Smooth muscle cell (in vitro differentiated cells): ENCODE measurements around the gene NOTCH1. TPM values are rescaled to one million over a fixed set of nuclear protein-coding genes. Genes with fewer than 3 reads are reported as not detected.

Experiments
- DNase-seq: peaks from one replicate; lab custom pipeline; 2025; ENCODE audit not compliant: unreplicated experiment; lab: John Stamatoyannopoulos, UW
- H2AFZ ChIP-seq: fragments of 200-600 bp; sonication (generic); 2 replicates; pipeline ENCODE4 v1.6.0; 2016; ENCODE audit warnings: antibody characterized with exemption, low read depth, mild to moderate bottlenecking
- H3F3A ChIP-seq: fragments of 200-600 bp; sonication (generic); 2 replicates; pipeline ENCODE4 v1.6.0; 2017; ENCODE audit warnings: antibody characterized with exemption, low read depth
- H3K27ac ChIP-seq: fragments of 200-600 bp; sonication (generic); 2 replicates; pipeline ENCODE4 v1.5.1; 2016; ENCODE audit warnings: low read depth, mild to moderate bottlenecking
- H3K27me3 ChIP-seq: fragments of 200-600 bp; sonication (generic); 2 replicates; pipeline ENCODE4 v1.6.1; 2016; ENCODE audit warnings: low read depth, mild to moderate bottlenecking
- H3K36me3 ChIP-seq: fragments of 200-600 bp; sonication (generic); 2 replicates; pipeline ENCODE4 v1.5.1; 2016; ENCODE audit warnings: low read depth
- H3K4me1 ChIP-seq: fragments of 200-600 bp; sonication (generic); 2 replicates; pipeline ENCODE4 v1.5.1; 2016; ENCODE audit warnings: low read depth
- H3K4me2 ChIP-seq: fragments of 200-600 bp; sonication (generic); 2 replicates; pipeline ENCODE4 v1.6.0; 2016; ENCODE audit warnings: mild to moderate bottlenecking
- H3K4me3 ChIP-seq: fragments of 200-600 bp; sonication (generic); 2 replicates; pipeline ENCODE4 v1.5.1; 2016; ENCODE audit warnings: mild to moderate bottlenecking
- H3K79me2 ChIP-seq: fragments of 200-600 bp; sonication (generic); 2 replicates; pipeline ENCODE4 v1.6.0; 2016; ENCODE audit warnings: low read depth, mild to moderate bottlenecking
- H3K9ac ChIP-seq: fragments of 200-600 bp; sonication (generic); 2 replicates; pipeline ENCODE4 v1.6.0; 2016; ENCODE audit warnings: low read depth
- H3K9me3 ChIP-seq: fragments of 200-600 bp; sonication (generic); replicated peaks from 2 replicates; pipeline ENCODE4 v1.5.1; 2016; ENCODE audit warnings: low read depth
- H4K20me1 ChIP-seq: fragments of 200-600 bp; sonication (generic); 2 replicates; pipeline ENCODE4 v1.6.0; 2016; ENCODE audit warnings: low read depth
- CTCF ChIP-seq: fragments of 200-600 bp; sonication (generic); IDR thresholded peaks from 2 replicates; pipeline ENCODE4 v1.5.1; 2017; ENCODE audit warnings: borderline replicate concordance, mild to moderate bottlenecking, antibody characterized with exemption; ENCODE audit not compliant: insufficient read depth, poor library complexity, severe bottlenecking
- WGBS: methylation state at CpG from one replicate; pipeline ENCODE4 v1.1.7; 2016; ENCODE audit warnings: low lambda C conversion rate; 5-methylcytosine and 5-hydroxymethylcytosine counted together
- polyA plus RNA-seq: library from polyadenylated mRNA; unstranded; fragments of >200 nt; fragmentation: Nextera tagmentation; extraction: Ambion mirVana; gene quantifications from 2 replicates; pipeline ENCODE4 v1.2.1, GENCODE V29; 2016
- total RNA-seq: library from RNA; depleted of rRNA; stranded (reverse); fragments of >200 nt; gene quantifications from 2 replicates; pipeline ENCODE4 v1.2.3, GENCODE V29; 2014

The NOTCH1 gene
- total and polyA plus RNA-seq, 2 experiments from 2014 or later: 7.2 to 13.2 TPM

GRCh38 chr9:136509549-136509948, 36.3 kb downstream of the NOTCH1 start:
- H3K4me1 ChIP-seq: no peaks in the 10 kb centered on the region
- H3K79me2 ChIP-seq: no peaks in the 10 kb centered on the region
- TF ChIP-seq CTCF: no peak
- peaks cover 4% of the 10 kb centered on the region for H4K20me1 ChIP-seq
- DNase-seq: no peak
- WGBS: 97% methylated on average over 22 of the region's 27 CpGs
- H3K4me3 ChIP-seq: no peak overlapping the region
- H3K36me3 ChIP-seq: peaks cover 4% of the 10 kb centered on the region
- no peaks in the 10 kb centered on the region for H3K27me3 ChIP-seq
- no peak overlapping the region for H3K4me2 ChIP-seq
- no peaks in the 10 kb centered on the region for H3K9me3 ChIP-seq
- no peaks in the 10 kb centered on the region for H3F3A ChIP-seq
- no peak overlapping the region for H3K27ac ChIP-seq
- no peak overlapping the region for H3K9ac ChIP-seq
- no peak overlapping the region for H2AFZ ChIP-seq

DNA sequence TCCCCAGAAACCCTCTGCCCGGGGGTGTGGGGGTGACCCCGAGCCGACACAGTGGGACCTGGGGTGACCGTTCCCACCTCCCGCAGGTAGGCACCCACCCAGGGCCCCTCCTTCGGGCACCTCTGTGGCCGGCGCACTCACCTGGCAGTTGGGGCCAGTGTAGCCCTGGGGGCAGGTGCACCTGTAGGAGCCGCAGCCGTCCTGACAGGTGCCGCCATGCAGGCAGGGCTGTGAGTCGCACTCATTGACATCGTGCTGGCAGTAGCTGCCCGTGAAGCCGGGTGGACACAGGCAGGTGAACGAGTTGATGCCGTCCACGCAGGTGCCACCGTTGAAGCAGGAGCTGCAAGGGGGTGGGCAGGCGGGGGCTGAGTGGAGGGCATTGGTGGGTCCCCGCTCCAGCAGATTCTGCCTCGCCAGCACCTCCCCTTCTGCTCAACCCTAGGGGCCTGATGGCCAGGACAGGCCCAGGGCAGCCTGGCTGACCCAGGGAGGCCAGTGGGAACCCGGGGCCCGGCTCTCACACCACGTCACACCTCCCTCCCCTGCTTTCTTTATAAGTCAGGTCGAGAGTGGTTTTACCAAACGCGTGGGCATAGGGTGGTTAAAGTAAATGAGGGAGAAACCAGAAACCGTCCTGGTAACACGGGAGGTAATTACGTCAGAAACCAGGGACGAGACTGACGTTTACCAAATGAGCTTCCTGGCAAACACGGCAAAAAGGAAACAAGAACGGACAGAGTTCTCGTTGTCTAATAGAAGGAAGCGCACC, 36.9 kb downstream of the NOTCH1 start:
- WGBS: 97% methylated on average over 37 of the region's 37 CpGs
- Histone ChIP-seq H3F3A (no peaks in the 10 kb centered on the region), H3K79me2 (no peaks in the 10 kb centered on the region), H3K4me3 (no peak overlapping the region), H3K36me3 (peaks cover 4% of the 10 kb centered on the region), H4K20me1 (peaks cover 4% of the 10 kb centered on the region), H2AFZ (no peak overlapping the region), H3K4me1 (no peaks in the 10 kb centered on the region), H3K27ac (no peak overlapping the region), H3K4me2 (no peak overlapping the region), H3K9me3 (no peaks in the 10 kb centered on the region), H3K27me3 (no peaks in the 10 kb centered on the region), H3K9ac (no peak overlapping the region)
- no peak for DNase-seq
- TF ChIP-seq CTCF: no peak

GRCh38 chr9:136507992-136508375, 37.9 kb downstream of the NOTCH1 start:
- WGBS: 98% methylated on average over 22 of the region's 23 CpGs

More at GRCh38 chr9:136507992-136508375, 37.9 kb downstream of the NOTCH1 start:
- Histone ChIP-seq H3K27ac (no peak overlapping the region), H3F3A (no peaks in the 10 kb centered on the region), H4K20me1 (peaks cover 4% of the 10 kb centered on the region), H2AFZ (no peak overlapping the region), H3K4me1 (no peaks in the 10 kb centered on the region), H3K4me3 (no peak overlapping the region), H3K27me3 (no peaks in the 10 kb centered on the region), H3K79me2 (no peaks in the 10 kb centered on the region), H3K9ac (no peak overlapping the region), H3K36me3 (no peaks in the 10 kb centered on the region), H3K4me2 (no peak overlapping the region), H3K9me3 (no peaks in the 10 kb centered on the region)
- no peak for DNase-seq
- TF ChIP-seq CTCF: no peak
